Esophagus squamous epithelium (tissue), 5 donors: ENCODE data around the gene TAPT1. TPM values are rescaled to one million over a fixed set of nuclear protein-coding genes. Genes with fewer than 3 reads are reported as not detected.
A peak's percentile ranks its signal among the peaks of the same experiment; 100 is the strongest.
"Not testable (repeated sequence)": the region's sequence is repeated elsewhere in the genome, so short reads cannot be mapped to it uniquely, and the experiment has no call there.

ENCODE experiments used
- DNase-seq: peaks from one replicate; lab custom pipeline; 2025; lab: John Stamatoyannopoulos, UW
- H3K27ac ChIP-seq, 4 donors: fragments of 200-600 bp; sonication (generic); one replicate each; pipeline ENCODE4 v1.5.1; 2016 to 2019; ENCODE audit warnings: mild to moderate bottlenecking in 1 of 4
- H3K27me3 ChIP-seq, 4 donors: fragments of 200-600 bp; sonication (generic); 1 replicate in 3 of 4; 2 replicates in 1 of 4; pipeline versions ENCODE4 v1.5.1 to v1.6.0; 2017 to 2021; ENCODE audit warnings: antibody characterized with exemption in 1 of 4
- H3K36me3 ChIP-seq, 3 donors: fragments of 200-600 bp; sonication (generic); one replicate each; pipeline ENCODE4 v1.5.1; 2016 to 2019
- H3K4me1 ChIP-seq, 3 donors: fragments of 200-600 bp; sonication (generic); one replicate each; pipeline ENCODE4 v1.5.1; 2017 to 2019
- H3K4me3 ChIP-seq, 4 donors: fragments of 200-600 bp; sonication (generic); 1 replicate in 3 of 4; 2 replicates in 1 of 4; pipeline ENCODE4 v1.5.1; 2016 to 2019; ENCODE audit warnings: mild to moderate bottlenecking in 2 of 4, moderate library complexity in 1 of 4
- H3K9me3 ChIP-seq, 3 donors: fragments of 200-600 bp; sonication (generic); one replicate each; pipeline ENCODE4 v1.5.1; 2016 to 2019
- POLR2A ChIP-seq, 4 donors: fragments of 450-650 bp; IDR thresholded peaks; one replicate each; pipeline ENCODE4 v1.6.1; 2017; ENCODE audit warnings: antibody characterized with exemption in 4 of 4, mild to moderate bottlenecking in 4 of 4, moderate library complexity in 3 of 4
- WGBS, 2 donors: methylation state at CpG; one replicate each; pipeline ENCODE4 v1.1.5; 2018; 5-methylcytosine and 5-hydroxymethylcytosine counted together
- intact Hi-C: fragments of 100-400 bp; cut with DNase I; formaldehyde crosslinking; loops from one replicate; pipeline ENCODE4 v1.15.0; 2022
- total RNA-seq, 4 donors: library from RNA; depleted of rRNA; stranded (reverse); fragments of >200 nt; gene quantifications; one replicate each; pipeline ENCODE4 v1.1.0, GENCODE V29; 2016
- TF ChIP-seq, protein P1 (sequence below), 6 experiments: fragments of 450-650 bp in 4 of 6; fragments of 200-600 bp in 2 of 6; sonication (generic) in 2 of 6; IDR thresholded peaks; one replicate each; pipeline ENCODE4 v1.5.1; 2016 to 2019; ENCODE audit warnings: antibody characterized with exemption in 6 of 6, mild to moderate bottlenecking in 4 of 6, moderate library complexity in 4 of 6
- donor health status: DM: yes; HTN: yes; CAD: no.

Gene TAPT1
- total RNA-seq, 4 donors from 2014 or later: 9.4 to 23.8 (median 16.9) TPM

DNA sequence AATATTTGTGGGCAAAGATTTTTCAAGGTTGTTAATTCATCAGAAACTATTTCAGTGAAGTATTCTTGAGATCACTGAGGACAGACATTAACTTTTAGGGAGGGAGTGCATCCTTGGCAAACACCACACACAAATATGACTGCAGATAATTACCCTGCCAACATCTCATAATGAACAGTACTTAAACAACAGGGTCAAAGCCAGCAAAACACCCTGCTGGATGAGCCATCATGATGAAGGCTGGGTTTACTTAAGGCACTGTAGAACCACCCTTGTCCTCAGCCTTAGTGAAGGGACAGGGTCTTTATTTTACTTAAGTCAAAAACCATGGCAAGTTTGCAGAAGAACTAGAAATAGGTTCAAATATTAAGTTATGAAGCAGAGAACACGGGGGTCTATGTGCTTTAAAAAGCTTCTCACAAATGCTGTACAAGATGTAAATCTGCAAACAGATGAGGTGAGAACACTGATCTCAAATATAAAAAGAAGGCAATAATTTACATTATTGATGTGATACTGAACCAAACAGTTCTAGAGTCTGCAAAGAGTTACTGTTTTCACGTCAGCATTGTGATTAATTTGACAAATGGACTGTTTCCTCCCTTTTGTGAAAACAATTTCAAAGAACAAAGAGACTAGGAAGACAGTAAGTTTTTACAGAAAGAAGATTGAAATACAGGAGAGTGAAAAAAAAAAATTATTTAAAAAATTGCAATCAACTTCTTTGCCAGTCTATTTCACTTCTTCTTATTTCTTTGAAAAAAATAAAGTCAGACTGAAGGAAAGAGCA, 28.2 kb downstream of the TAPT1 start:
- H3K4me1 ChIP-seq: peaks cover 0 to 40% (median 3%) of the 10 kb centered on the region in 3 donors
- H3K27ac ChIP-seq: peak overlapping the region in 1 of 4 donors; percentile 73
- no peak for DNase-seq
- H3K36me3 ChIP-seq: peaks cover 0 to 21% (median 0%) of the 10 kb centered on the region in 3 donors
- H3K27me3 ChIP-seq: no peaks in the 10 kb centered on the region
- no peak overlapping the region for H3K4me3 ChIP-seq
- H3K9me3 ChIP-seq: no peaks in the 10 kb centered on the region
- intact Hi-C loops: loop anchor here (5.0 kb wide), 1 partner anchor 166 kb away; no protein-coding TSS in a partner anchor
- 72 to 82% methylated on average over 2 of the region's 2 CpGs for WGBS, 2 donors
- TF ChIP-seq, protein P1, sequence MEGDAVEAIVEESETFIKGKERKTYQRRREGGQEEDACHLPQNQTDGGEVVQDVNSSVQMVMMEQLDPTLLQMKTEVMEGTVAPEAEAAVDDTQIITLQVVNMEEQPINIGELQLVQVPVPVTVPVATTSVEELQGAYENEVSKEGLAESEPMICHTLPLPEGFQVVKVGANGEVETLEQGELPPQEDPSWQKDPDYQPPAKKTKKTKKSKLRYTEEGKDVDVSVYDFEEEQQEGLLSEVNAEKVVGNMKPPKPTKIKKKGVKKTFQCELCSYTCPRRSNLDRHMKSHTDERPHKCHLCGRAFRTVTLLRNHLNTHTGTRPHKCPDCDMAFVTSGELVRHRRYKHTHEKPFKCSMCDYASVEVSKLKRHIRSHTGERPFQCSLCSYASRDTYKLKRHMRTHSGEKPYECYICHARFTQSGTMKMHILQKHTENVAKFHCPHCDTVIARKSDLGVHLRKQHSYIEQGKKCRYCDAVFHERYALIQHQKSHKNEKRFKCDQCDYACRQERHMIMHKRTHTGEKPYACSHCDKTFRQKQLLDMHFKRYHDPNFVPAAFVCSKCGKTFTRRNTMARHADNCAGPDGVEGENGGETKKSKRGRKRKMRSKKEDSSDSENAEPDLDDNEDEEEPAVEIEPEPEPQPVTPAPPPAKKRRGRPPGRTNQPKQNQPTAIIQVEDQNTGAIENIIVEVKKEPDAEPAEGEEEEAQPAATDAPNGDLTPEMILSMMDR (IDR thresholded peaks at IDR 0.05): no peak
- TF ChIP-seq POLR2A (IDR thresholded peaks at IDR 0.05): no peak

DNA sequence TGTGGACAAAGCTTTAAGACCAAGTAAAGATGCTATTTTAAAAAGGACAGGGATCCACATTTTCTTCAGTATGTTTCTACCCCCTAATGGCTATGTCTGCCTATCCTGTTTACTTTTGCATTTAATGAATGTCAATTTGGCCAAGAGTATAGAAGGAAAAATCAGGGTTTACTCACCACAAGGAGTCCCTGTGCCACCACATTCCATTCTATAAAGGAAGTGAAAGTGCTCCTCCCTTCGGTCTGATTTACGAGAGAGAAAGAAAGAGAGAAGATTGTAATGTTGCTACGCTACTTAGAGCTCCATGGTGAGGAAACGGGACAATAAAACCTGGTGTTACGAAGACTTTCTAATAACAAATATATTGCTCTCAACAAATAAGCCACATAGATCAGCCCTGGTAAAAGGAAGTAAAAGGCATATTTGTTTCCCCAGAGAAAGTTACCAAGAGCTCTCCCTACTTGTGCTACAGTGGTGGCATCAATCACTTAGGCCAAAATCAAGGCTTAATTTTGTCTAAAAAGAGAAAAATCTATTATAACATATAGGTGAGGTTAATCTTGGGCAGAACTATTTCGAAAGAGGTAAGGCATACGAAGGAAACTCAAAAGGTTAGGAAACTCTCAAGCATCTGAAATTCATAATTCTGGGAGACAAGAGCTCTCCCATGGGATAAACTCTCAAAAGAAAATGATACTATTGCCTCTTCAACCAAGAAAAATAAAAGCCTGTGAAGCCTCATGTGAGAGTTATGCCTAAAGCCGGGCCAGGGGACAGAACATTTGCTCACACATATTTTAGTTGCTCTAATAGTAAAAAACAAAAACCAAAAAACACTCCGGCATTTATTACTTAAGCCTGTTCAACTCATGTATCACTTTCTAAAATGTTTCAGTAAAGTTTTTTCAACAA, 29.5 kb downstream of the TAPT1 start:
- Histone ChIP-seq H3K4me3 (peak overlapping the region in 3 of 4 donors; percentile 3 to 47 (median 25)), H3K9me3 (no peaks in the 10 kb centered on the region), H3K27ac (peak overlapping the region; percentile 28 to 73 (median 64)), H3K36me3 (peaks cover 0 to 14% (median 0%) of the 10 kb centered on the region in 3 donors), H3K4me1 (peaks cover 0 to 42% (median 3%) of the 10 kb centered on the region in 3 donors), H3K27me3 (no peaks in the 10 kb centered on the region)
- TF ChIP-seq, protein P1 (IDR thresholded peaks at IDR 0.05): peak; percentile 14 to 64 (median 44)
- no peak for TF ChIP-seq POLR2A (IDR thresholded peaks at IDR 0.05)
- WGBS, 2 donors: 33 to 41% methylated on average over 9 of the region's 9 CpGs
- intact Hi-C loops: loop anchor here (5.0 kb wide), 1 partner anchor 164 kb away; no protein-coding TSS in a partner anchor
- DNase-seq: no peak

DNA sequence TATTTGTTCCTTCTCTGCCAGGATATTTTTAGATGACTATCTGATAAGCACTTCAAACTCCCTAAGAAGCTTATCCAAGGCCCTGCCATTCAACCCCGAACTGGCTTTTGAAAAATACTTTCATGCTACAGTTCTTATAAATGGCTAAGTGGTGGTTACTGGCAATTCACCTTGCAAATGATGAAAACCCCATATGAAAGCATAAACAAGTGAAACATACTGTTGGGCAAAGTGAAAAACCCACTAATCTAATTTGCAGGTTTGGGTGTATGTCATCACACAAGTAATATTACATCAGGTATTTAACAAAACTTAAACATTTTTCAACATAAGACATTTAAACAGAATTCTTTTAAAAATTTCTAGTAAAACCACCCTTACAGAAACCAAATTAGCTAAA, 31.1 kb downstream of the TAPT1 start:
- H3K4me1 ChIP-seq: peaks cover 0 to 42% (median 3%) of the 10 kb centered on the region in 3 donors
- no peak for DNase-seq
- TF ChIP-seq POLR2A (IDR thresholded peaks at IDR 0.05): no peak
- TF ChIP-seq, protein P1 (IDR thresholded peaks at IDR 0.05): no peak
- peaks cover 0 to 18% (median 0%) of the 10 kb centered on the region in 3 donors for H3K36me3 ChIP-seq
- no peak overlapping the region for H3K4me3 ChIP-seq
- H3K27me3 ChIP-seq: no peaks in the 10 kb centered on the region
- WGBS, 2 donors: 71 to 100% methylated on average over 1 of the region's 1 CpG
- intact Hi-C loops: loop anchor here (5.0 kb wide), 1 partner anchor 163 kb away; no protein-coding TSS in a partner anchor
- no peak overlapping the region for H3K27ac ChIP-seq
- no peaks in the 10 kb centered on the region for H3K9me3 ChIP-seq

DNA sequence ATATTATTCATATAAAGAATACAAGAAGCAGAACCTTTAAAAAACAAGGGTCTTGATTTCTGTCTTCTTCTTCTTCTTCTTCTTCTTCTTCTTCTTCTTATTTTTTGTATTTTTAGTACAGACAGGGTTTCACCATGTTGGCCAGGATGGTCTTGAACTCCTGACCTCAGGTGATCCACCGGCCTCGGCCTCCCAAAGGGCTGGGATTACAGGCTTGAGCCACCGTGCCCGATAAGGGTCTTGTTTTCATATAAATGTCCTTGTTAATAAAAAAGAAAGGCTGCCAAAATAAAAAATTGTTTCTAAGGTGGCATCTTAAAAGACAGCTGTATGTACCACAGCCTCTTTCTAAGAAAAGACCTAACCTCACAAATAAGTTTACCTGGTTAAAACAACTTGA, 31.5 kb downstream of the TAPT1 start:
- H3K9me3 ChIP-seq, H3K27me3 ChIP-seq, H3K27ac ChIP-seq, DNase-seq, H3K4me3 ChIP-seq: not testable (repeated sequence)
- WGBS, 2 donors: 86 to 98% methylated on average over 4 of the region's 4 CpGs
- H3K4me1 ChIP-seq: peaks cover 0 to 42% (median 3%) of the 10 kb centered on the region in 3 donors
- peaks cover 0 to 21% (median under 1%) of the 10 kb centered on the region in 3 donors for H3K36me3 ChIP-seq
- intact Hi-C loops: loop anchor here (5.0 kb wide), 1 partner anchor 162 kb away; no protein-coding TSS in a partner anchor

DNA sequence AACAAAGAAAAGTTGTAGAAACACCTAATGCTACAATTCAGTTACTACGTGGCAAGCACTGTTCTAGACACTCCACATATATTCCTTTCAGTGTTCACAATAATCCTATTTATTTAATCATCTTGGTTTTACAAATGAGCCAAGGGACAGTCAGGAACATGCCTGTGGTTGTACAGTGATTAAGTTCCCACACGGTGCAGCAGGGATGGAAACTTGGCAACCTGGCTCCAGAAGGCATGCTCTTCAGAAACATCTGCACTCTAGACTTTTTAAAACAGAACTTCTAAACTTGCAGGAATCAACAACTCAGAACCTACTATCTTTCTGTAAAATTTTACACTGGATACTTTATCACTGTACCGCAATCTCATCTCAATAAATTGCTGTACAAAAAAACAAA, 32.1 kb downstream of the TAPT1 start:
- WGBS, 2 donors: 45 to 47% methylated on average over 3 of the region's 3 CpGs
- Histone ChIP-seq H3K36me3 (peaks cover 0 to 22% (median 3%) of the 10 kb centered on the region in 3 donors), H3K27ac (peak overlapping the region in 1 of 4 donors; percentile 61), H3K27me3 (no peaks in the 10 kb centered on the region), H3K4me3 (no peak overlapping the region), H3K4me1 (peaks cover 0 to 42% (median 3%) of the 10 kb centered on the region in 3 donors), H3K9me3 (no peaks in the 10 kb centered on the region)
- TF ChIP-seq, protein P1 (IDR thresholded peaks at IDR 0.05): no peak
- TF ChIP-seq POLR2A (IDR thresholded peaks at IDR 0.05): no peak
- intact Hi-C loops: no loop called here
- DNase-seq: no peak
